WTC11 (cell line): ENCODE results near the gene PTCSC3. TPM values are rescaled to one million over a fixed set of nuclear protein-coding genes. Genes with fewer than 3 reads are reported as not detected.

Source experiments
- ATAC-seq: fragments of 200-7000 bp; cut with Tn5 transposase; 2 replicates; pipeline ENCODE4 v1.10.0; 2021; ENCODE audit warnings: mild to moderate bottlenecking, moderate library complexity
- CTCF ChIA-PET: fragments of 300-600 bp; sonication (Branson Sonifier 250); formaldehyde crosslinking; loops from one replicate; lab custom pipeline; 2021; ENCODE audit warnings: antibody characterized with exemption; lab: Charles Lee
- POLR2A ChIA-PET: fragments of 350-600 bp; sonication (Branson Sonifier 250); formaldehyde crosslinking; loops from one replicate; lab custom pipeline; 2021; ENCODE audit warnings: antibody characterized with exemption; lab: Charles Lee
- DNase-seq: peaks from one replicate; pipeline ENCODE4 v3.0.0; 2021; ENCODE audit warnings: low spot score
- H3K27ac Mint-ChIP-seq: 2 replicates; pipeline ENCODE4 v1.8.0; 2021; ENCODE audit warnings: mixed read lengths
- H3K27me3 Mint-ChIP-seq: 2 replicates; pipeline ENCODE4 v1.8.0; 2021; ENCODE audit warnings: low read depth, mild to moderate bottlenecking, moderate library complexity, mixed read lengths
- H3K36me3 Mint-ChIP-seq: 2 replicates; pipeline ENCODE4 v1.8.0; 2021; ENCODE audit warnings: mixed read lengths
- H3K4me1 Mint-ChIP-seq: 2 replicates; pipeline ENCODE4 v1.8.0; 2022; ENCODE audit warnings: mixed read lengths
- H3K4me3 Mint-ChIP-seq: 2 replicates; pipeline ENCODE4 v1.8.0; 2021; ENCODE audit warnings: mild to moderate bottlenecking, moderate library complexity, mixed read lengths
- H3K9me3 Mint-ChIP-seq: 2 replicates; pipeline ENCODE4 v1.8.0; 2021; ENCODE audit warnings: mixed read lengths
- E2F1 ChIP-seq: sonication (generic); formaldehyde crosslinking; IDR thresholded peaks from 2 replicates; pipeline ENCODE4 v1.8.0; 2022; ENCODE audit warnings: mild to moderate bottlenecking, missing genetic modification reagents
- EMX1 ChIP-seq: fragments of 250-450 bp; sonication (Bioruptor Pico); IDR thresholded peaks from 2 replicates; pipeline ENCODE4 v1.8.0; 2021; ENCODE audit warnings: mild to moderate bottlenecking
- ETV6 ChIP-seq: sonication (generic); formaldehyde crosslinking; IDR thresholded peaks from 2 replicates; pipeline ENCODE4 v1.8.1; 2022; ENCODE audit warnings: mild to moderate bottlenecking, missing genetic modification reagents
- GTF2I ChIP-seq: fragments of 250-450 bp; sonication (Bioruptor Pico); conservative IDR thresholded peaks from 2 replicates; pipeline ENCODE4 v1.4.0; 2021; ENCODE audit warnings: mild to moderate bottlenecking
- HMGA2 ChIP-seq: fragments of 250-450 bp; sonication (Bioruptor Pico); IDR thresholded peaks from 2 replicates; pipeline ENCODE4 v1.4.0; 2021; ENCODE audit warnings: mild to moderate bottlenecking, moderate library complexity
- KAT7 ChIP-seq: sonication (generic); formaldehyde crosslinking; IDR thresholded peaks from 2 replicates; pipeline ENCODE4 v1.8.1; 2023; ENCODE audit warnings: missing genetic modification reagents, mild to moderate bottlenecking, borderline replicate concordance
- NFATC4 ChIP-seq: fragments of 250-450 bp; sonication (Bioruptor Pico); IDR thresholded peaks from 2 replicates; pipeline ENCODE4 v1.9.0; 2021; ENCODE audit warnings: mild to moderate bottlenecking
- NFYB ChIP-seq: sonication (generic); formaldehyde crosslinking; conservative IDR thresholded peaks from 2 replicates; pipeline ENCODE4 v1.8.0; 2022; ENCODE audit warnings: low read depth, missing genetic modification reagents
- NR2C2 ChIP-seq: sonication (generic); formaldehyde crosslinking; IDR thresholded peaks from 2 replicates; pipeline ENCODE4 v1.8.0; 2022; ENCODE audit warnings: mild to moderate bottlenecking, missing genetic modification reagents
- PRDM15 ChIP-seq: sonication (generic); formaldehyde crosslinking; IDR thresholded peaks from 2 replicates; pipeline ENCODE4 v1.8.0; 2022; ENCODE audit warnings: missing genetic modification reagents
- RORB ChIP-seq: fragments of 250-450 bp; sonication (Bioruptor Pico); IDR thresholded peaks from 2 replicates; pipeline ENCODE4 v1.9.0; 2021; ENCODE audit warnings: mild to moderate bottlenecking
- SOX15 ChIP-seq: fragments of 250-450 bp; sonication (Bioruptor Pico); IDR thresholded peaks from 2 replicates; pipeline ENCODE4 v1.9.0; 2021; ENCODE audit warnings: mild to moderate bottlenecking
- STAT6 ChIP-seq: sonication (generic); formaldehyde crosslinking; conservative IDR thresholded peaks from 2 replicates; pipeline ENCODE4 v1.8.1; 2023; ENCODE audit warnings: mild to moderate bottlenecking, low read depth, missing genetic modification reagents, moderate library complexity
- TEAD1 ChIP-seq: sonication (generic); formaldehyde crosslinking; IDR thresholded peaks from 2 replicates; pipeline ENCODE4 v1.8.0; 2022; ENCODE audit warnings: mild to moderate bottlenecking, missing genetic modification reagents
- TEAD4 ChIP-seq: sonication (generic); formaldehyde crosslinking; IDR thresholded peaks from 2 replicates; pipeline ENCODE4 v1.8.0; 2022; ENCODE audit warnings: mild to moderate bottlenecking, missing genetic modification reagents
- ZNF121 ChIP-seq: sonication (generic); formaldehyde crosslinking; IDR thresholded peaks from 2 replicates; pipeline ENCODE4 v1.8.0; 2023; ENCODE audit warnings: missing genetic modification reagents
- ZNF219 ChIP-seq: sonication (generic); formaldehyde crosslinking; IDR thresholded peaks from 2 replicates; pipeline ENCODE4 v1.8.0; 2023; ENCODE audit warnings: missing genetic modification reagents, mild to moderate bottlenecking, borderline replicate concordance
- ZNF232 ChIP-seq: sonication (generic); formaldehyde crosslinking; IDR thresholded peaks from 2 replicates; pipeline ENCODE4 v1.8.0; 2022; ENCODE audit warnings: mild to moderate bottlenecking, missing genetic modification reagents
- ZNF532 ChIP-seq: fragments of 250-450 bp; sonication (Bioruptor Pico); IDR thresholded peaks from 2 replicates; pipeline ENCODE4 v1.9.0; 2021; ENCODE audit warnings: mild to moderate bottlenecking, borderline replicate concordance
- total RNA-seq: library from RNA; stranded (reverse); gene quantifications from 3 replicates; pipeline ENCODE4 v1.2.3, GENCODE V29; 2021

Gene PTCSC3
- total RNA-seq, 1 experiment from 2014 or later: not detected

- no peak overlapping the region for H3K4me3 Mint-ChIP-seq
- no peak overlapping the region for H3K27ac Mint-ChIP-seq
- TF ChIP-seq EMX1 (CRISPR knock-in tag): no peak
- TF ChIP-seq ZNF121: no peak
- TF ChIP-seq, all 79 proteins: peak for 0
- ChIA-PET POLR2A (no interaction called here), CTCF (interaction anchor here (0.5 to 1.0 kb wide), 2 partner anchors 10 to 31 kb away, joined by 4 to 6 read pairs; no protein-coding TSS in a partner anchor)
- ATAC-seq (no peak), DNase-seq (no peak)
- H3K4me1 Mint-ChIP-seq: peaks cover 28% of the 10 kb centered on the region
- H3K36me3 Mint-ChIP-seq: no peaks in the 10 kb centered on the region
- no peaks in the 10 kb centered on the region for H3K9me3 Mint-ChIP-seq
- H3K27me3 Mint-ChIP-seq: no peaks in the 10 kb centered on the region
Measured at GRCh38 chr14:36224176-36224575, 47.7 kb upstream of the PTCSC3 start.

- Mint-ChIP-seq H3K36me3 (no peaks in the 10 kb centered on the region), H3K9me3 (no peaks in the 10 kb centered on the region), H3K27me3 (no peaks in the 10 kb centered on the region), H3K4me3 (no peak overlapping the region), H3K4me1 (peaks cover 25% of the 10 kb centered on the region), H3K27ac (no peak overlapping the region)
- POLR2A ChIA-PET: no interaction called here
- TF ChIP-seq GTF2I (CRISPR knock-in tag) (no peak), SOX15 (CRISPR knock-in tag) (no peak)
- DNase-seq: no peak
- ATAC-seq: no peak
- CTCF ChIA-PET: interaction anchor here (1.0 kb wide), 1 partner anchor 10 kb away, joined by 6 read pairs; no protein-coding TSS in a partner anchor
Measured at GRCh38 chr14:36223558-36223957, 47.0 kb upstream of the PTCSC3 start.

GRCh38 chr14:36222952-36223468 is 46.5 kb upstream of the PTCSC3 start:
- CTCF ChIA-PET: interaction anchor here (0.6 to 1.4 kb wide), 2 partner anchors 10 to 331 kb away, joined by 3 to 4 read pairs; no protein-coding TSS in a partner anchor
- ATAC-seq: peak; percentile 83
- H3K36me3 Mint-ChIP-seq: no peaks in the 10 kb centered on the region
- DNase-seq: no peak
- POLR2A ChIA-PET: no interaction called here
- TF ChIP-seq RORB (CRISPR knock-in tag) (no peak), ZNF532 (CRISPR knock-in tag) (no peak), KAT7 (no peak), TEAD1 (CRISPR knock-in tag) (no peak), SOX15 (CRISPR knock-in tag) (no peak), NR2C2 (no peak), E2F1 (CRISPR knock-in tag) (no peak), TEAD4 (CRISPR knock-in tag) (no peak), PRDM15 (CRISPR knock-in tag) (no peak), ZNF232 (CRISPR knock-in tag) (no peak), NFYB (CRISPR knock-in tag) (no peak), STAT6 (CRISPR knock-in tag) (no peak), ZNF219 (CRISPR knock-in tag) (no peak), ETV6 (CRISPR knock-in tag) (no peak), NFATC4 (no peak), HMGA2 (CRISPR knock-in tag) (no peak)
- peaks cover 25% of the 10 kb centered on the region for H3K4me1 Mint-ChIP-seq
- no peaks in the 10 kb centered on the region for H3K9me3 Mint-ChIP-seq
- H3K4me3 Mint-ChIP-seq: no peak overlapping the region
- H3K27ac Mint-ChIP-seq: no peak overlapping the region
- H3K27me3 Mint-ChIP-seq: no peaks in the 10 kb centered on the region
